ENCODE measurements around the gene AATK. TPM values are rescaled to one million over a fixed set of nuclear protein-coding genes. Genes with fewer than 3 reads are reported as not detected.
"Not testable (repeated sequence)": the region's sequence is repeated elsewhere in the genome, so short reads cannot be mapped to it uniquely, and the experiment has no call there.

AATK gene
- total RNA-seq, 2 donors from 2014 or later = 3.3 to 4.6 TPM

DNA sequence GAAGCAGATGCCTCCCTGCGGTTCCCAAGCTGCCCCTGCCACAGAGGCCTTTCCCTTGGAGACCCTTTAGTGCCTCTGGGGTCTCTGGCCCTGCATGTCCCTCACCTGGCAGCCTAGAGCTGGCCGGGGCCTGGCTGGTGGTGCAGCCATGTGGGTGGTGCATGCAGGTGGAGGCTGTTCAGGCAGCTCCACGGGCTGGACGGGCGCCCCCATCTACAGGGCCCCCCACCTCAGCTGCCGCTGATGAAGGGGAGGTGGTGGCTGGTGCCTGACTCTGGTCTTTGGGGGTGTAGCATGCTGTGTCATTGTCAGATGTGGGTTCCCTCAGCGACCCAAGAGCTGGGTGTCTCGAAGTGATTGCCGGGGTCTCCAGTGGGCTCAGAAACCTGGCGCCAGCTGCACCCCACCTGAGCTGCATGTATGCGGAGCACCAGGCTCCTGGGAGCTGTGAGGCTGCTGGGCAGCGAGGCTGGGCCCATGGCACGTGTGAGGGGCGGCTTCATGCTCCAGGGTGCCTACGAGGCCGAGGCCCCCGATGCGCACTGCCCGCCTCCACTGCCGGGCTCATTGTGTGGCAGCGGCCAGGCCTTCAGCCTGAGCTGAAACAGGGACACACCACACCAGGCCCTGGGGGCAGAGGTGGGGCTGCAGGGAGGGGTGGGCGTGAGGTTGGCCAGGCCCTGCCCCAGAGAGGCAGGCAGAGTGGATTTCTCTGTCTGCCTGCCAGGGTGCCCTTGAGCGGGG is 74.1 kb downstream of the AATK start:
- no peak for DNase-seq (ENCODE audit: low spot score)
- intact Hi-C loops (cut with DNase I) = loop anchor here in 1 of 2 donors (10.0 kb wide), 1 partner anchor 47 kb away; no protein-coding TSS in a partner anchor

DNA sequence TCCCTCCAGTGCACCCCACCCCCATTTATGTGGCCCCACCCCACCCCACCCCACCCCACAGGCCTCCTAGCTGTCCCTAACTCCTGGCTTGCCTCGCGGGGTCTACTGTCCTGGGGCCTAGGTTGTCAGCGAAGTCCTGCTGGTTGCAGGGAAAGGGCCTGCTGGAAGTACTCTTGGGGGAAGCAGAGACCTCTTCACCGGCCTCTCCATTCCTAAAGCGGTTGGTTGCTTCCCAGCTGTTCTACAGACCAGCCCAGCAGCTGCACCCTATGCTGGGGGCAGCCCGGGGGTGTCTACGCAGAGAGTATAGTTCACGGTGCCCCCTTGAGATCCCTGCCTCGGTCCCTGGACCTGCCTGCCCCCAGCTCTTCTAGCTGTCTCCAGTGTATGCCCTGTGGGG is 74.9 kb downstream of the AATK start:
- DNase-seq (ENCODE audit: low spot score) = no peak
- intact Hi-C loops (cut with DNase I) = loop anchor here in 1 of 2 donors (10.0 kb wide), 1 partner anchor 46 kb away; no protein-coding TSS in a partner anchor

DNA sequence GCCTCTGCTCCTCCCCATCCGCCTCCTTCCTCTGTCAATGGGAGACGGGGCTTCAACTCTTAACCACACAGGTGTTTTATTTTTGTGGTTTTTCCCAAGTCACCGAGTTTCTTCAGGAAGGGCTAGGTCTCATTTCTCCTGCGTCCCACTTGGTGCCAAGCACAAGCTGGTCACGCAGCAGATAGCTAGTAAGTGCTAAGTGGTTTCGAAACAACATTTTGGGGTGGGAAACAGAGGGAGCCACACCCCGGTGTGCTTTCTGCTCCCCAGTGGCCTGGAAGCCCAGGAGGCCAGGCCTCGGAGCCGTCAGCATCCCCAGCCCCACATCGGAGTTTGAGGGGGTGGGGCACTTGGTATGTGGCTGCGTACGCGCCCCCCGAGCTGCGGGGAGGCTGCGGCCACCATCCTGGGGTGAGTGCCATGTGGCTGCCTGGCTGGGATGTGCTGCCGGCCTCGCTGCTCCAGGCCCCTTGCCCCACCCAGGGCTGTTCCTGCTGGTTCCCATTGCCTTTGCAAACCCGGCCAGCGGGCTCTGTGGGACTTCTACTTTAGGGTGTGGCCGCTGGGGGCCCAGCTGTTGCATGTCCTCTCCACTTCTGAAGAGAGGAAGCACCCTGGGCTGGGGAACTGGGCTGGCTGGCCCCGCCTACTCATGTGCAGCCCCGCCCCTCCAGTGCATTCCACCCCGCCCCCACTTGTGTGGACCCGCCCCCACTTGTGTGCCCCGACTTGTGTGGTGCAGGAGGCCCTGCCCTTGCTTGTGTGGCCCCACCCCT is 75.5 kb downstream of the AATK start:
- DNase-seq (ENCODE audit: low spot score) = peak; percentile 93

DNA sequence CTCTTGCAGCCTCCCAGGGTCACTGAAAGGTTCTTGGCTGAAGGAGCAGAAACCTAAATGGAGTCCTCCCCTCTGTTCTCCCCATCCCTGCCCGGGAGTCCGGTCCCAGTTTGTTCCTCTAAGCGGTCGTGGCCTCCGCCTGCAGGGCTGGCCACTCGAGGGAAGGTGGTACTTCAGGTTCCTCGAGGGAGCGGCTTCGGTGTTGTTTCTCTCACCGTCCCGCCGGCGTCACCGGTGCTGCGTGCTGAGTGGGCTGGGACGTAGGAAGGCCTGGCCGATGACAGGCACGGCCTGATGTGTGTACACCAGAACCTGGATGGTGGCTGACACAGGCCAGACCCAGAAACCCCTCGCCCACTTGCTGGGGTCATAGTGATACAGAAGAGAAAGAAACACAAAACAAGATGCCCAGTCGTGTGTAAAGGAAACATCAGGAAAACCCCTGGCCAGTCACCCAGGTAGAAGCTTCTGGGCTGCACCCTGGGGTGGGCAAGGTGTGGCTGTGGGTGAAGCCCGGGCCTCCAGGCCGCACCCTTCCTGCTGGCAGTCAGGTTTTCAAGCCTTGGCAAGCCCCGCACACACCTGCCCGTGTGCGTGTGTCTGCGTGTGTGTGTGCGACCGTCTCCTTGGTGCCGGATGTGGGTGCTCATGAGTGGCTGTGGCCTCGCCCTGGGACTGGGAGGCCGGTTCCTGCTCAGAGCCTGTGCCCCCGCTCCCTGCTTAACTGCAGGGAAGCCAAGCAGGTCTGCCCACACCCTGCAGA is 79.1 kb downstream of the AATK start:
- intact Hi-C loops (cut with DNase I) = no loop called here
- no peak for DNase-seq (ENCODE audit: low spot score)

More for the DNA sequence above, 75.5 kb downstream of the AATK start:
- intact Hi-C loops (cut with DNase I) = loop anchor here in 1 of 2 donors (10.0 kb wide), 1 partner anchor 46 kb away; no protein-coding TSS in a partner anchor

DNA sequence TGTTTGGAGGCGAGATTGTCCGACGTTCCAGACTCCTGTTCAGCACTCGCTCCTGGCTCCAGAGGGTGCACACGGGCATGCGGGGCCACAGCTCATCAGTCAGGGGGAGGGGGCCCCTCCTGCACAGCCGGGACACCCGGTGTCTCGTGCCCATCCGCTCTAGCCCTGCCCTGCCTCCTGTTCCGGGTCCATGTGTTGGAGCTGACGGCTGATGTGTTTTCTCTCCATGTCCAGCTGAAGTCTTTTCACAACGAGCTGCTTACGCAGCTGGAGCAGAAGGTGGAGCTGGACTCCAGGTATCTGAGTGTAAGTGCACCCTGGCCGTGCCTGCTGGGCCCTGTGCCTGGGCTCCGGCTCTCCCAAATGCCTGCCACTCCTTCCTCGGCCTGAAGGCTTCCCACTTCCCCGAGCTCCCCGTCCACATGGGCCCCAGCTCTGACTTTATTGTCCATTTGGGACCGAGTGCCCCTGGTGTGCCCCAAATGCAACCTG is 80.6 kb downstream of the AATK start:
- intact Hi-C loops (cut with DNase I) = no loop called here
- no peak for DNase-seq (ENCODE audit: low spot score)

DNA sequence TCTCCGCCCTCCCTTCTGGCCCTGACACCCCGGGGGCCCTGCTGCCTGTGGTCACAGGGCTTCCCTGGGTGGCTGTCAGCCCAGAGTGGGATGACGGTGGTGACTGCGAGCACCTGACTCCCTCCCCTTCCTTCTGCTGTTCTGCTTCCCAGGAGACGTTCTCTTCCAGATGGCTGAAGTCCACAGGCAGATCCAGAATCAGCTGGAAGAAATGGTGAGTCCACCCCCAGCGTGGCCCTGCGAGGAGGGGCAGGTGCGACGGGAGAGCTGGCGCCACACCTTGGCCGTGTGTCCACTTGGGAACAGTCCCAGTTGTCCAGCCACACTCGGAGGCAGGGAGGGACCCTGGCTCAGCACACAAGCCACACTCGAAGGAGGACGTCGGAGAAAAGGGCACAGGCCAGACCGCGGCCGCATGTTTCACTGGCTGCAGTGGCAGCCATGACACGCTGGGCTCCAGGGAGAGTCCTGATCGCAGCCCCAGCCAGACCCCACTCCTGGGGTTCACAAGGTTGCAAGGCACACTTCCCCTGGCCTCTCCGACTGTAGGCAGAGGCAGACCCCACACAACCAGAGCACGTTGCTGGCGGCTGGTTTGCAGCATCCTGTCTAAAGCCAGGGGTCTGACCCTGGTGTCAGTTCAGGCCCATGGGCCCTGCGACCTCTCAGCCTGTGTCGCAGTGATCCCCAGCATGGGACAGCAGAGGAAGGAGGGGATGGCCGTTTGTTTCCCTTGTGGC is 81.2 kb downstream of the AATK start:
- intact Hi-C loops (cut with DNase I) = no loop called here
- no peak for DNase-seq (ENCODE audit: low spot score)

DNA sequence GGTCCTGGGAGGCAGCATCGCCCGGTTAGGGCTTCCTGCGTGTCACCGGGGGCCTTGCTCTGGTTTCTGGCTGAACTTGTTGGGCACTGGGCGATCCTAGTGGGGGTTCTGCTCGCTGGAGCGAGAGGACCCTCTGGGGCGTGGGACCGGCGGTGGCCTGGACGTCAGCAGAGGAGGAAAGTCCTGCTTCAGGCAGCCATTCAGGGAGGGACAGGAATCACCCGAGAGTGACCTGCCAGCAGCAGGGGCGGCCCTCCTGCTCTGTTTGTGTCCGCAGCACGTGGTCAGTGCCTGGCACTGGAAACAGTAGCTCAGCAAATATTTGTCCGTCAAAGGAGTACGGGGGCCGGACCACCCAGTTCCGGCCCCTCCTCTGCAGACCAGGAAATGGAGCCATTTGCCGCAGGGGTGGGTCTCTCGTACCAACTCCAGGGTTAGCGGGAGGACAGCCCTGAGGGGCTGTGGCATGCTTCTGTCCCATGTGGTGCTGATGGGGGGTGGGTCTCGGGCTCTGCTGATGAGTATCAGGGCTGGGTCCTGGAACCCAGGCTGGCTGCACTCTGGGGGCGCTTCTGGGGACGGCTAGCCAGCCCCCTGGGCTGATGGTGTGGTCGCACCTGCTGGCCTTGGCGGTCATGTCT is 82.8 kb downstream of the AATK start:
- intact Hi-C loops (cut with DNase I) = no loop called here
- no peak for DNase-seq (ENCODE audit: low spot score)

DNA sequence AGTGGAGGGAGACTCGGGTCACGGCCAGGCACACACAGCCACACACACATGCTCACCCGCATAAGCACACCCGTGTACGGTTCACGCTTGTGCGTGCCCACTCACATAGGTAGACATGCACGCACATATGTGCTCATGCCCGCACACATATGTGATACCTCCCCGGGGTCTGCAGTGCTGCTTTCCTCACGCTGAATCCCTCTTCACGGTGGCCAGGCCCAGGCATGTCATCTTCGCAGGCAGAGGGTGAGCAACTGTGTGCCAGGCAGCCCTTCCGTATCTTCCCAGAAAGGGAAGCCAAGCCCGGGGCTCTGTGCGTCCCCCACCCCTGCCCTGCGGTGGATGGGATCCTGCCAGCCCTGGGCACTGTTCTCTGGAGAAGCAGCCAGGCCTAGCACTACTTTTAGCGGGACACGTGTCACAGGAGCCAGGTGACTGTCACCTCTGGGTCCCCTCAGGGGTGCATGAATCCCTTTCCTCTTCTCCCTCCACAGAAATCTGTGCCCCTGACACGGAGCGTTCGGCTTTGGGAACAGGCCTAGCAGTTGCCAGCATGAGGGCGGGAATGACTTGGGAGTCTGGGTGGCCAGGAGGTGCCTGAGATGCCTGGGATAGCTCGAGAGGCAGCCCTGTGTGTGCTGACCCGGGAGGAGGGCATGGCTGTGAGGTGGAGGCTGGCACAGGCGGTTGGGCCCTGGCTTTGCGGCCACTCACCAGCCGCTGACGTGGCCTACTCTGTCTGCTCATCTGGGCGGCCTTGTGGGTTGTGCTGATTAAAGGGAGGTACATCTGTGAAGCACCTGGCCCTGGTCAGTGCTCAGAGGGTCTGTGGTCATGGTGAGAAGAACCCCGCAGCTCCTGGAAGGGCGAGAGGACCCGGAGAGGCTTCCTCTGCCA is 83.6 kb downstream of the AATK start:
- intact Hi-C loops (cut with DNase I) = no loop called here

DNA sequence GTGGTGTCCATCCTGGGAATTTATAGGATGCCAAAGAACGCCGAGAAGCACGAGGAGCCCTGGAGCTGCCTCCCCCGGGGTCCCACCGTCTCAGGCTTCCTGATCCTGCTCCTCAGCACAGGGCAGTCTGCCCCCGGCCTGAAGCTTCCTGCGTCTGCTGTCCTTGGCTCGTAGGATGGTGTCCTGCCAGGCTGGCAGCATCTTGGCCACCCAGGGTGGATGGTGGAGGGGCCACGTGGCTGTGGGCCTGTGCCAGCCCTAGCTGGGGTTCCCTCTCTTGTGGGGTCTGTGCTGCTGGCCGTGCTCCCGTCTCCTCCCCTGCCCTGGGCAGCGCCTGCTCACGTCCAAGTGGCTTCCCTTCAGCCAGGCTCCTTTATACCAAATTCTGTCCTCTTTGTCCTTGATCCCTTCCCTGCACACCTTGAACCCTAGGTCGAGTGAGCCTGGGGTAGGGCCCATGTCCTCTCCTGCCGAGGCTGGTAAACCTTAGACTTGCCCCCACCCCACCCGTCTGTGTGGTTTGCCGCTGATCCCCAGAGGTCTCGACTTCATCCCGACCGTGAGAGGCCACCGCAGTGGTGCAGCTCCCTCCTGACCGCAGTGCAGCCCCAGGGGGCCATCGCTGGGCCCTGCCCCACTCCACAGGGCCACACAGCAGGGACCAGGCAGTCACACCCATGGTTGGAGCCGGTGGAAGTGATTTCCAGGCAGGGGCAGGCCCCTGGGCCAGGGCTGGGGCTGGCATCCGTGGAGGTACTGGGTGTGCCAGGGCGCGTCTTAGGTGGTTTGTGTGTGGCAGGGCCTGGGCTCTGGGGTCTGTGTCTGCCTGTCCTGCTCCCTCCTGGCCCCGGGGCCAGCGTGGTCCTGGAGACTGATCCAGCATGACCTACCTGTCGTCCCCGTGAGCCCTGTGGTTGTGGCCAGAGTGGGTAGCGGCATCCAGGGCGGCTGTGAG is 84.5 kb downstream of the AATK start:
- no peak for DNase-seq (ENCODE audit: low spot score)
- intact Hi-C loops (cut with DNase I) = no loop called here

More for the DNA sequence above, 83.6 kb downstream of the AATK start:
- DNase-seq (ENCODE audit: low spot score) = no peak

DNA sequence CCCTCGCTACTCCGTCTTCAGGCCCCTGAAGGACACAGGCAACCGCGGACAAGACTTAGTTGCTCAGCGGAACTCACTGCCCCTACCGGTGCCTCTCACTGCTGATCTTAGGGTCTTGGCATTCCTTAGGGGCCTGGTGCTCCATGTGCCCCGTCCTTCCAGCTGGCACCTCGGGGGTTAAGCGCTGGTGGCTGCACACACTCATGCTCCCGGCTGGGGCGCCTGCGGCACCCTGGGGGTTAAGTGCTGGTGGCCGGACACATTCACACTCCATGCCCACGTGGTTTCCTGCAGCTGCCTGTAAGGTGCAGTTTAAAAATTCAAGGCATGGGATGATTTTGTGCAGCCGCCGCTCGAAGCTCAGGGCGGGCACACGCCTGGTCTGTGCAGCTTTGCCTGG is 86.0 kb downstream of the AATK start:
- DNase-seq (ENCODE audit: low spot score) = no peak
- intact Hi-C loops (cut with DNase I) = no loop called here

DNA sequence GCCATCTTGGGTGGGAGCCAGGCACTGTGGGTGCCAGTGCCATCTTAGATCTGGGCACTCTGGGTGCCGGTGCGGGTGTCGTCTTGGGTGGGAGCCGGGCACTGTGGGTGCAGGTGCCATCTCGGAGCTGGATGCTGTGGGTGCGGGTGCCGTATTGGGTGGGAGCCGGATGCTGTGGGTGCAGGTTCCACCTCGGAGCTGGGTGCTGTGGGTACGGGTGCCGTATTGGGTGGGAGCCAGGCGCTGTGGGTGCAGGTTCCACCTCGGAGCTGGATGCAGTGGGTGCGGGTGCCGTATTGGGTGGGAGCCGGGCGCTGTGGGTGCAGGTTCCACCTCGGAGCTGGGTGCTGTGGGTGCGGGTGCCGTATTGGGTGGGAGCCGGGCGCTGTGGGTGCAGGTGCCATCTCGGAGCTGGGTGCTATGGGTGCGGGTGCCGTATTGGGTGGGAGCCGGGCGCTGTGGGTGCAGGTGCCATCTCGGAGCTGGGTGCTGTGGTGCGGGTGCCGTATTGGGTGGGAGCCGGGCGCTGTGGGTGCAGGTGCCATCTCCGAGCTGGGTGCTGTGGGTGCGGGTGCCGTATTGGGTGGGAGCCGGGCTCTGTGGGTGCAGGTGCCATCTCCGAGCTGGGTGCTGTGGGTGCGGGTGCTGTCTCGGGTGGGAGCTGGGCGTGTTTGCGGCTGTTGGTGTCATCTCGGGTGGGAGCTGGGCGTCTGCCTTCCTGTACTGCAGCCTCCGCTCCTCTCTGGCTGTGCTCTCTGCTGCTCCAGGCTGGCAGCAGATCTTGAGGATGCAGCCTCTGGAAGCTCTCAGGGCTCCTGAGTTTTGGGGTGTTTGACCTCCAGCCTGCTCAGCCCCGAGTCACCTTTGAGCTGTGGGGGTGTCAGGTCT is 87.8 kb downstream of the AATK start:
- DNase-seq (ENCODE audit: low spot score); intact Hi-C loops (cut with DNase I): not testable (repeated sequence)

DNA sequence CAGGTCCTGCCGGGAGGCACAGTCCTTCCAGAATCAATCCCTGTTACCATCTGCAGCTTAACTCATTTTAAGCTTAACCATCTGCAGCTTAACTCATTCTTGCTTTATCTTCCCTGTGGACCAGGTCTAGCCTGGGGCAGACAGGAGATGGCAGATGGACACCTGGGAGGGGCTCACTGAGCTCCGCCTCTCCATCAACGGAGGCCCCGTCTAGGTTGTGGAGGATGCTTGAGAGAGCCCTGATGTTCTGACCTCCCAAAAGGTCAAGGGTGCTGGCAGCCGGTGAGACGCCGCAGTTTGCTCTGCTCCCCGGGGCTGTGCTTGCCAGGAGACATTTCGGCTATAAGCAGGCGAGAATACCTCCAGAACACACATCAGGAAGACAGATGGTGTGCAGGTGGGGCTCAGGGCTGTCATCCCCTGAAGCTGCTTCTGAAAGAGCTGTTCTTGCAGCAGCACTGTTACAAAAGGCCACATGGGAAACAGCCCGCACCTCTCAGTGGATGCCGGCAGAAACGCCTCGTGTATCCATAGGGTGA is 89.8 kb downstream of the AATK start:
- intact Hi-C loops (cut with DNase I) = no loop called here
- DNase-seq (ENCODE audit: low spot score) = no peak

DNA sequence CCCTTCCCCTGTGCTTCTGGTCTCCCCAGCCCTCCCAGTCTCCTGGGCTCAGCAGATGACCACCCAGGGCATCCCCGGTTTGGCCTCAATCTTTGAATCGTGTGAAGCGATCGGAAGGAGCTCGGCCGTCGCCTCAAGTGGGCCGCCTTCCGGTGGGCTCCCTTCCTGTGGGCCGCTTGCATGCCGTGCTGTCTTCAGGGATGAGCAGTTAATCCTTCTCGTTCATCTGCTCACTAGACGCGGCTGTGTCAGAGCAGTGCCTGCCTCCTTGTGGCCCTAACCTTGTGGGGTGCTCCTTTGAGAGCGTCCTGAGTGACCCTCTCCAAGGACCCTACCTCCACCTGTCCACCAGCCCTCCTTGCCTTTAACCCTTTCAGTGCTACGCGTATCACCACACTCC is 90.7 kb downstream of the AATK start:
- intact Hi-C loops (cut with DNase I) = no loop called here
- DNase-seq (ENCODE audit: low spot score) = no peak

DNA sequence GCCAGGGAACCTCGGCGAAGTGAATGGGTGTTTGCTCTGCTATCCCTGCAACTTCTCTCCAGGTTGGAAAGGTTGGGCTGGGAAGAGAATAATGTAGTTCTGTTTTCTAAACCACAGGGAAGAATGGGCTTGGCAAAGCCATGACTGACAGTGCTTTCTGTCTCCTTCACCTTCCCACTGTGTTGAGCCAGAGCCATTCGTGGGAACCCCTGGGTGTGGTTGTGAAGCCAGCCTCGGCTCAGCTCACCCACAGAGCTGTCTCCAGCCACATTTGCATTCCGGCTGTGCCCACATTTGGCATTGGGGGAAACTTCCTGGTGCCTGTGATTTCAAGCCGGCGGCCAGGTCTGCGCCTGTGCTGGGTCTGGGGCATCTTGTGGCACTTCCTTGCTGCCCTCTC is 91.1 kb downstream of the AATK start:
- intact Hi-C loops (cut with DNase I) = no loop called here
- DNase-seq (ENCODE audit: low spot score) = no peak

All from posterior vena cava (tissue), 2 donors.